OCI-LY7 (cell line): ENCODE results near the gene HCRTR1.

Experiments
- EZH2phosphoT487 ChIP-seq: fragments of 200-600 bp; sonication (generic); IDR thresholded peaks from 2 replicates; pipeline ENCODE4 v1.6.1; 2018; ENCODE audit warnings: low read depth, borderline replicate concordance, mild to moderate bottlenecking, mixed run types, antibody characterized with exemption, low read length, moderate library complexity, mixed read lengths
- TF ChIP-seq, protein P1 (sequence below): fragments of 200-600 bp; sonication (generic); conservative IDR thresholded peaks from 2 replicates; pipeline ENCODE4 v1.5.1; 2014; ENCODE audit warnings: mild to moderate bottlenecking, antibody characterized with exemption, low read length, moderate library complexity, mixed read lengths

DNA sequence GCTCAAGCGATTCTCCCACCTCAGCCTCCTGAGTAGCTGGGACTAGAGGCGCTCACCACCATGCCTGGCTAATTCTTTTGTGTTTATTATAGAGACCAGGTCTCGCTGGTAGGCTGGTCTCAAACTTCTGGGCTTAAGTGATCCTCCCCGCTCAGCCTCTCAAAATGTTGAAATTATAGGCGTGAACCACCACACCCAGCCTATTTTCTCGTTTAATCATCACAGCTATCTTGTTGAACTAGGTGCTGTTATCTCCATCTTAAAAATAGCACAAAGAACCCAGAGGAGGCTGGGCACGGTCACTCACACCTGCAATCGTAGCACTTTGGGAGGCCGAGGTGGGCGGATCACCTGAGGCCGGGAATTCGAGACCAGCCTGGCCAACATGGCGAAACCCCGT lies 58.3 kb downstream of the HCRTR1 start:
- TF ChIP-seq, protein P1, sequence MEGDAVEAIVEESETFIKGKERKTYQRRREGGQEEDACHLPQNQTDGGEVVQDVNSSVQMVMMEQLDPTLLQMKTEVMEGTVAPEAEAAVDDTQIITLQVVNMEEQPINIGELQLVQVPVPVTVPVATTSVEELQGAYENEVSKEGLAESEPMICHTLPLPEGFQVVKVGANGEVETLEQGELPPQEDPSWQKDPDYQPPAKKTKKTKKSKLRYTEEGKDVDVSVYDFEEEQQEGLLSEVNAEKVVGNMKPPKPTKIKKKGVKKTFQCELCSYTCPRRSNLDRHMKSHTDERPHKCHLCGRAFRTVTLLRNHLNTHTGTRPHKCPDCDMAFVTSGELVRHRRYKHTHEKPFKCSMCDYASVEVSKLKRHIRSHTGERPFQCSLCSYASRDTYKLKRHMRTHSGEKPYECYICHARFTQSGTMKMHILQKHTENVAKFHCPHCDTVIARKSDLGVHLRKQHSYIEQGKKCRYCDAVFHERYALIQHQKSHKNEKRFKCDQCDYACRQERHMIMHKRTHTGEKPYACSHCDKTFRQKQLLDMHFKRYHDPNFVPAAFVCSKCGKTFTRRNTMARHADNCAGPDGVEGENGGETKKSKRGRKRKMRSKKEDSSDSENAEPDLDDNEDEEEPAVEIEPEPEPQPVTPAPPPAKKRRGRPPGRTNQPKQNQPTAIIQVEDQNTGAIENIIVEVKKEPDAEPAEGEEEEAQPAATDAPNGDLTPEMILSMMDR: no peak
- TF ChIP-seq EZH2phosphoT487: no peak
